HEK293 (cell line): ENCODE data around the gene MTFMT.

Experiments used
- CTCF ChIA-PET: fragments of 350-600 bp; formaldehyde crosslinking; extraction: SDS; loops from one replicate; lab custom pipeline; 2021; ENCODE audit warnings: antibody characterized with exemption; lab: Yijun Ruan, JAX
- POLR2A ChIA-PET: fragments of 300-600 bp; formaldehyde crosslinking; extraction: SDS; loops from one replicate; lab custom pipeline; 2020; ENCODE audit warnings: antibody characterized with exemption, inconsistent platforms; lab: Yijun Ruan, JAX
- H3K27ac ChIP-seq: fragments of 200-500 bp; sonication (Bioruptor generic); 2 replicates; pipeline ENCODE4 v1.5.1; 2014; ENCODE audit warnings: low read depth, low read length, control low read depth, inconsistent platforms; ENCODE audit errors: extremely low read depth
- H3K36me3 ChIP-seq, 2 experiments: fragments of 200-500 bp in 1 of 2; sonication (Bioruptor generic) in 1 of 2; 1 replicate in 1 of 2; 2 replicates in 1 of 2; pipeline ENCODE4 v1.5.1; 2014 to 2017; ENCODE audit warnings: inconsistent platforms in 2 of 2, low read length in 2 of 2; ENCODE audit not compliant: control insufficient read depth in 2 of 2, insufficient read depth in 1 of 2
- H3K4me1 ChIP-seq: fragments of 200-500 bp; sonication (Bioruptor generic); 2 replicates; pipeline ENCODE4 v1.5.1; 2014; ENCODE audit warnings: mild to moderate bottlenecking, low read length, inconsistent platforms; ENCODE audit not compliant: control insufficient read depth, insufficient read depth
- H3K4me3 ChIP-seq: 2 replicates; pipeline ENCODE4 v1.5.1; 2011; ENCODE audit warnings: low read depth, mild to moderate bottlenecking, control low read depth, low read length, moderate library complexity
- H3K9me3 ChIP-seq: fragments of 200-500 bp; sonication (Bioruptor generic); 2 replicates; pipeline ENCODE4 v1.5.1; 2014; ENCODE audit warnings: low read depth, low read length, inconsistent platforms; ENCODE audit not compliant: control insufficient read depth, insufficient read depth
- CTCF ChIP-seq: fragments of 450-650 bp; formaldehyde crosslinking; IDR thresholded peaks from 2 replicates; pipeline ENCODE4 v1.5.1; 2016; ENCODE audit warnings: missing biosample characterization, missing genetic modification characterization
- HOXC10 ChIP-seq: sonication (generic); formaldehyde crosslinking; IDR thresholded peaks from 2 replicates; pipeline ENCODE4 v1.8.1; 2023; ENCODE audit warnings: mild to moderate bottlenecking, missing genetic modification reagents
- PRDM2 ChIP-seq: fragments of 450-650 bp; formaldehyde crosslinking; IDR thresholded peaks from 2 replicates; pipeline ENCODE4 v1.5.1; 2016; ENCODE audit warnings: missing biosample characterization, missing genetic modification characterization, borderline replicate concordance
- SALL2 ChIP-seq: fragments of 450-650 bp; formaldehyde crosslinking; IDR thresholded peaks from 2 replicates; pipeline ENCODE4 v1.5.0; 2017; ENCODE audit warnings: missing biosample characterization, mild to moderate bottlenecking, missing genetic modification characterization, borderline replicate concordance
- SETDB1 ChIP-seq: IDR thresholded peaks from one replicate; pipeline ENCODE4 v1.6.1; 2017; ENCODE audit warnings: mild to moderate bottlenecking, low read length, moderate library complexity, mixed read lengths; ENCODE audit not compliant: insufficient read length
- YY2 ChIP-seq: fragments of 450-650 bp; formaldehyde crosslinking; IDR thresholded peaks from 2 replicates; pipeline ENCODE4 v1.5.1; 2016; ENCODE audit warnings: missing biosample characterization, missing genetic modification characterization
- ZBTB10 ChIP-seq: fragments of 450-650 bp; formaldehyde crosslinking; IDR thresholded peaks from 2 replicates; pipeline ENCODE4 v1.5.1; 2016; ENCODE audit warnings: missing biosample characterization, missing genetic modification characterization
- ZEB2 ChIP-seq: fragments of 450-650 bp; formaldehyde crosslinking; IDR thresholded peaks from 2 replicates; pipeline ENCODE4 v1.5.1; 2016; ENCODE audit warnings: missing biosample characterization, missing genetic modification characterization
- ZNF175 ChIP-seq: fragments of 450-650 bp; formaldehyde crosslinking; IDR thresholded peaks from 2 replicates; pipeline ENCODE4 v1.5.1; 2016; ENCODE audit warnings: missing biosample characterization, missing genetic modification characterization
- ZNF24 ChIP-seq: fragments of 450-650 bp; formaldehyde crosslinking; IDR thresholded peaks from 2 replicates; pipeline ENCODE4 v1.5.1; 2016; ENCODE audit warnings: missing biosample characterization, missing genetic modification characterization
- ZNF248 ChIP-seq: fragments of 450-650 bp; formaldehyde crosslinking; IDR thresholded peaks from 2 replicates; pipeline ENCODE4 v1.5.1; 2017; ENCODE audit warnings: missing biosample characterization, missing genetic modification characterization
- ZNF311 ChIP-seq: fragments of 450-650 bp; formaldehyde crosslinking; IDR thresholded peaks from 2 replicates; pipeline ENCODE4 v1.5.1; 2017; ENCODE audit warnings: missing biosample characterization, missing genetic modification characterization, borderline replicate concordance
- ZNF324 ChIP-seq: fragments of 450-650 bp; formaldehyde crosslinking; IDR thresholded peaks from 2 replicates; pipeline ENCODE4 v1.5.1; 2016; ENCODE audit warnings: missing biosample characterization, missing genetic modification characterization
- ZNF354C ChIP-seq: fragments of 450-650 bp; formaldehyde crosslinking; IDR thresholded peaks from 2 replicates; pipeline ENCODE4 v1.5.1; 2016; ENCODE audit warnings: missing biosample characterization, missing genetic modification characterization, low read depth, borderline replicate concordance
- ZNF514 ChIP-seq: fragments of 450-650 bp; formaldehyde crosslinking; IDR thresholded peaks from 2 replicates; pipeline ENCODE4 v1.5.1; 2016; ENCODE audit warnings: missing biosample characterization, missing genetic modification characterization
- ZNF544 ChIP-seq: fragments of 450-650 bp; formaldehyde crosslinking; IDR thresholded peaks from 2 replicates; pipeline ENCODE4 v1.5.0; 2017; ENCODE audit warnings: missing biosample characterization, missing genetic modification characterization
- ZNF549 ChIP-seq: fragments of 450-650 bp; IDR thresholded peaks from 2 replicates; pipeline ENCODE4 v1.5.1; 2018; ENCODE audit warnings: missing biosample characterization, missing genetic modification characterization, mild to moderate bottlenecking, inconsistent platforms, moderate library complexity
- ZNF645 ChIP-seq: fragments of 450-650 bp; formaldehyde crosslinking; IDR thresholded peaks from 2 replicates; pipeline ENCODE4; 2016; ENCODE audit warnings: missing biosample characterization, missing genetic modification characterization
- ZNF701 ChIP-seq: fragments of 450-650 bp; formaldehyde crosslinking; IDR thresholded peaks from 2 replicates; pipeline ENCODE4 v1.5.1; 2016; ENCODE audit warnings: missing biosample characterization, missing genetic modification characterization
- ZNF747 ChIP-seq: fragments of 450-650 bp; formaldehyde crosslinking; IDR thresholded peaks from 2 replicates; pipeline ENCODE4 v1.5.1; 2016; ENCODE audit warnings: missing biosample characterization, missing genetic modification characterization
- ZNF791 ChIP-seq: fragments of 450-650 bp; formaldehyde crosslinking; IDR thresholded peaks from 2 replicates; pipeline ENCODE4 v1.5.1; 2016; ENCODE audit warnings: missing biosample characterization, missing genetic modification characterization
- ZNF792 ChIP-seq: fragments of 450-650 bp; formaldehyde crosslinking; IDR thresholded peaks from 2 replicates; pipeline ENCODE4 v1.5.1; 2016; ENCODE audit warnings: missing biosample characterization, missing genetic modification characterization
- ZNF830 ChIP-seq: fragments of 450-650 bp; IDR thresholded peaks from 2 replicates; pipeline ENCODE4 v1.5.0; 2018; ENCODE audit warnings: missing biosample characterization, missing genetic modification characterization, low read depth, mild to moderate bottlenecking, moderate library complexity
- ZSCAN4 ChIP-seq: fragments of 450-650 bp; formaldehyde crosslinking; IDR thresholded peaks from 2 replicates; pipeline ENCODE4 v1.5.1; 2017; ENCODE audit warnings: missing biosample characterization, missing genetic modification characterization

Gene MTFMT

GRCh38 chr15:64997066-64997465 is 32.4 kb downstream of the MTFMT start:
- ChIA-PET CTCF (no interaction called here), POLR2A (no interaction called here)
- H3K27ac ChIP-seq = no peak overlapping the region
- no peaks in the 10 kb centered on the region for H3K4me1 ChIP-seq
- no peaks in the 10 kb centered on the region; a peak in 1 of 3 replicates for H3K36me3 ChIP-seq
- no peaks in the 10 kb centered on the region for H3K9me3 ChIP-seq
- no peak overlapping the region for H3K4me3 ChIP-seq
- no peak for TF ChIP-seq ZNF311 (tag by site-specific recombination)
- TF ChIP-seq HOXC10 (CRISPR knock-in tag) = no peak
- TF ChIP-seq ZNF830 = no peak
- TF ChIP-seq ZSCAN4 (tag by site-specific recombination) = no peak
- TF ChIP-seq ZBTB10 (tag by site-specific recombination) = no peak

GRCh38 chr15:64993290-64993689 is 36.1 kb downstream of the MTFMT start:
- Histone ChIP-seq H3K9me3 (no peaks in the 10 kb centered on the region), H3K36me3 (no peaks in the 10 kb centered on the region), H3K27ac (no peak overlapping the region), H3K4me1 (no peaks in the 10 kb centered on the region), H3K4me3 (no peak overlapping the region)
- CTCF ChIA-PET = no interaction called here
- no peak for TF ChIP-seq ZNF701 (tag by site-specific recombination)
- no peak for TF ChIP-seq YY2 (tag by site-specific recombination)
- no peak for TF ChIP-seq ZNF175
- no peak for TF ChIP-seq SALL2 (tag by site-specific recombination)
- no peak for TF ChIP-seq CTCF (tag by site-specific recombination)
- no peak for TF ChIP-seq ZNF645 (tag by site-specific recombination)
- TF ChIP-seq ZNF248 (tag by site-specific recombination) = no peak
- no peak for TF ChIP-seq ZNF514 (tag by site-specific recombination)
- TF ChIP-seq ZNF324 (tag by site-specific recombination) = no peak
- TF ChIP-seq SETDB1 = no peak
- no peak for TF ChIP-seq ZNF747 (tag by site-specific recombination)
- TF ChIP-seq ZNF544 (tag by site-specific recombination) = no peak
- TF ChIP-seq ZNF791 (tag by site-specific recombination) = no peak
- no peak for TF ChIP-seq PRDM2 (tag by site-specific recombination)
- TF ChIP-seq ZEB2 (tag by site-specific recombination) = no peak
- no peak for TF ChIP-seq ZNF354C (tag by site-specific recombination)
- no peak for TF ChIP-seq ZNF549 (tag by site-specific recombination)
- no peak for TF ChIP-seq ZNF24 (tag by site-specific recombination)
- no peak for TF ChIP-seq ZNF792 (tag by site-specific recombination)
- POLR2A ChIA-PET = no interaction called here
